Measurements from ENCODE around the gene CAV2. TPM values are rescaled to one million over a fixed set of nuclear protein-coding genes. Genes with fewer than 3 reads are reported as not detected.

Gene CAV2
- total and polyA plus RNA-seq, 2 of the 8 experiments (the other 6 are each of a cell fraction or from before 2014, with no cell fraction given) = 2.8 to 4.7 TPM

DNA sequence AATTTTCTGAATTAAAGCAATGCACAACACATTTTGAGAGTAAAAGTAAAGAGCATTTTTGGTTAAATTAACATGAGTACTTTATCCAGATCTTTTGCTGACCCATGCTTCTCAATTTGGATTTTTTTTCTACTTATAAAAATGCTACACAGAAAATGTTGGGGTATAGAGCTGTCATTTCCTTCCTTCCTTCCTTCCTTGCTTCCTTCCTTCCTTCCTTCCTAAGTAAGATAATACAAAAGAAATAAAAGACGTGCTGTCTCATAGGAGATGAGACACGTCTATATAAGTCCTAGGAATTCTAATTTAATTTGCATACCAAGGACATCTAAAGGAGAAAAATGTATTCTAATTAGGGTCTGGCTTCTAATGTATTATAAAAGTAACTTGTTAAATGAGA is 31.0 kb upstream of the CAV2 start:
- H3K36me3 ChIP-seq (ENCODE audit: control insufficient read depth in 2 of 4, insufficient read depth in 4 of 4, low read length in 3 of 4) = no peaks in the 10 kb centered on the region
- H2BK20ac ChIP-seq (ENCODE audit: low read length) = no peak overlapping the region
- H4K91ac ChIP-seq (replicated peaks; ENCODE audit: insufficient read length, low read length) = no peak overlapping the region
- CTCF ChIA-PET (ENCODE audit: partially characterized antibody) = interaction anchor here (0.7 kb wide), 1 partner anchor 121 kb away, joined by 3 read pairs; no protein-coding TSS in a partner anchor
- H4K8ac ChIP-seq (ENCODE audit: extremely low read depth, insufficient read depth, low read length) = no peak overlapping the region
- no peak overlapping the region for H2BK120ac ChIP-seq (replicated peaks; ENCODE audit: low read depth, low read length)
- no peaks in the 10 kb centered on the region for H4K20me1 ChIP-seq (replicated peaks in 1 of 2; ENCODE audit: control insufficient read depth in 1 of 2, insufficient read depth in 2 of 2, low read length in 2 of 2)
- no peaks in the 10 kb centered on the region for H3K9me3 ChIP-seq (ENCODE audit: insufficient read depth in 2 of 2, low read depth in 1 of 2, low read length in 1 of 2)
- H3K27me3 ChIP-seq (replicated peaks in 1 of 4; ENCODE audit: control insufficient read depth in 3 of 4, extremely low read depth in 1 of 4, insufficient read depth in 3 of 4, low read length in 3 of 4) = no peaks in the 10 kb centered on the region
- H3K18ac ChIP-seq (ENCODE audit: extremely low read depth, low read length) = no peak overlapping the region
- H2BK5ac ChIP-seq (ENCODE audit: low read depth, low read length) = no peak overlapping the region
- no peak overlapping the region for H3K9ac ChIP-seq (replicated peaks in 1 of 4; ENCODE audit: extremely low read depth in 1 of 4, low read depth in 3 of 4, low read length in 3 of 4)
- no peak overlapping the region for H3K14ac ChIP-seq (ENCODE audit: insufficient read length)
- 98% methylated on average over 2 of the region's 2 CpGs; no CpG with 5 or more reads in 1 of the 2 experiments for WGBS, 2 experiments (ENCODE audit: extremely low coverage in 1 of 2, insufficient coverage in 1 of 2, insufficient read length in 1 of 2, insufficient replicate concordance in 2 of 2, low coverage in 1 of 2, low lambda C conversion rate in 2 of 2, missing lambda C conversion rate in 1 of 2)
- H2AFZ ChIP-seq (ENCODE audit: low read length) = no peak overlapping the region
- H3K56ac ChIP-seq (replicated peaks; ENCODE audit: insufficient read length, low read depth, low read length) = no peak overlapping the region
- H2BK12ac ChIP-seq (ENCODE audit: low read depth, low read length) = no peak overlapping the region
- no peak overlapping the region for H2BK15ac ChIP-seq (ENCODE audit: low read length)
- no peak overlapping the region for H2AK5ac ChIP-seq (ENCODE audit: low read depth, low read length)
- no peak overlapping the region for H3K4ac ChIP-seq (replicated peaks; ENCODE audit: insufficient read length, low read depth, low read length)
- no peaks in the 10 kb centered on the region for H3K23me2 ChIP-seq (ENCODE audit: low read depth, low read length)
- no peak overlapping the region for H4K5ac ChIP-seq (ENCODE audit: insufficient read length, low read depth, low read length)
- DNase-seq (ENCODE audit: low read depth in 1 of 2, low spot score in 2 of 2) (no peak), FAIRE-seq (no peak)
- H3K27ac ChIP-seq (ENCODE audit: low read depth, low read length) = no peak overlapping the region
- no peaks in the 10 kb centered on the region for H3K4me1 ChIP-seq (replicated peaks in 1 of 4; ENCODE audit: control insufficient read depth in 3 of 4, insufficient read depth in 4 of 4, low read length in 3 of 4)
- H3K4me2 ChIP-seq (ENCODE audit: insufficient read depth in 1 of 2, low read depth in 2 of 2, low read length in 2 of 2) = no peak overlapping the region
- H3K79me1 ChIP-seq (ENCODE audit: low read depth, low read length) = no peaks in the 10 kb centered on the region
- no peak overlapping the region for H3K4me3 ChIP-seq (ENCODE audit: extremely low read depth in 1 of 4, insufficient read depth in 2 of 4, low read depth in 3 of 4, low read length in 4 of 4)
- POLR2A ChIA-PET (ENCODE audit: partially characterized antibody) = no interaction called here
- no peaks in the 10 kb centered on the region for H3K79me2 ChIP-seq (ENCODE audit: control insufficient read depth in 1 of 2, insufficient read depth in 2 of 2, low read length in 2 of 2)
- no peak overlapping the region for H3K23ac ChIP-seq (ENCODE audit: insufficient read length)
- TF ChIP-seq BRCA1 (IDR thresholded peaks at IDR 0.05; ENCODE audit: low read depth, low read length) (no peak), SIX5 (IDR thresholded peaks at IDR 0.05; ENCODE audit: low read depth, low read length) (no peak), PHF8 (conservative IDR thresholded peaks at IDR 0.05; ENCODE audit: low read depth, low read length) (no peak), SAP30 (IDR thresholded peaks at IDR 0.05; ENCODE audit: insufficient read depth, insufficient replicate concordance, low read length) (no peak), BCL11A (IDR thresholded peaks at IDR 0.05; ENCODE audit: low read depth in 2 of 2, low read length in 2 of 2) (no peak)
